Duodenal mucosa (tissue), 2 donors: ENCODE data around the gene SMIM20.

Experiments used
- H3K27ac ChIP-seq: one replicate; pipeline ENCODE4 v1.7.0; 2013; ENCODE audit warnings: low read depth, low read length
- H3K27me3 ChIP-seq, 2 donors: one replicate each; pipeline ENCODE4 v1.7.0; 2013; ENCODE audit warnings: low read length in 2 of 2, control low read depth in 1 of 2; ENCODE audit not compliant: insufficient read depth in 2 of 2, control insufficient read depth in 1 of 2
- H3K36me3 ChIP-seq, 2 donors: one replicate each; pipeline ENCODE4 v1.7.0; 2013; ENCODE audit warnings: low read length in 2 of 2, control low read depth in 1 of 2; ENCODE audit not compliant: insufficient read depth in 2 of 2, control insufficient read depth in 1 of 2
- H3K4me1 ChIP-seq, 2 donors: one replicate each; pipeline ENCODE4 v1.7.0; 2013; ENCODE audit warnings: low read length in 2 of 2, control low read depth in 1 of 2; ENCODE audit not compliant: insufficient read depth in 2 of 2, control insufficient read depth in 1 of 2
- H3K4me3 ChIP-seq, 2 donors: one replicate each; pipeline ENCODE4 v1.7.0; 2013; ENCODE audit warnings: low read length in 2 of 2, low read depth in 1 of 2
- H3K9ac ChIP-seq, 2 donors: one replicate each; pipeline ENCODE4 v1.7.0; 2013; ENCODE audit warnings: low read length in 2 of 2, low read depth in 1 of 2
- H3K9me3 ChIP-seq, 2 donors: one replicate each; pipeline ENCODE4 v1.7.0; 2013; ENCODE audit warnings: low read length in 2 of 2, control low read depth in 1 of 2; ENCODE audit not compliant: control insufficient read depth in 1 of 2

Gene SMIM20

GRCh38 chr4:25925486-25926201 lies 11.6 kb downstream of the SMIM20 start:
- peak overlapping the region in 1 of 2 donors; percentile 1 for H3K9ac ChIP-seq
- H3K36me3 ChIP-seq = peaks cover 5 to 23% of the 10 kb centered on the region in 2 donors
- H3K4me1 ChIP-seq = peaks cover 4 to 6% of the 10 kb centered on the region in 2 donors
- no peaks in the 10 kb centered on the region for H3K27me3 ChIP-seq
- H3K4me3 ChIP-seq = no peak overlapping the region
- no peaks in the 10 kb centered on the region for H3K9me3 ChIP-seq
- no peak overlapping the region for H3K27ac ChIP-seq

DNA sequence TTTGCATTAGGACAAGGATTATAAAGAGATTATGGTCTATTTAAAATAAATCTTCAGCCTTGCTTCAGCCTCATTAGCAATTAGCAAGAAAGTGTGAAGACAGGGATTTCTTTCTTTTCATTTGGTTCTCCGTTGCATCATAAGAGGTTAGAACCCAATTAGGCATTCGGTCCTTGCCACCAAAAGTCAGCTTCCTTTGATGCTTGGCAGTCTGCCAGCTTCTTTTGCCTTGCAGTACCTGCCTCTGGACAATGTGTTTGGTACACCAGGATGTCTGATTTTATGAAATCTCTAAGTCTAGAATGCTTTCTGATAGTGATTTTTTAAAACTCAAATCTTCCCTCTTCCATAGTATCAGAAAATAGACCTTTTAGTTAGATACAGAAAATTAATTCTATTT lies 12.4 kb downstream of the SMIM20 start:
- no peak overlapping the region for H3K9ac ChIP-seq
- no peaks in the 10 kb centered on the region for H3K9me3 ChIP-seq
- H3K4me1 ChIP-seq = peaks cover 4 to 6% of the 10 kb centered on the region in 2 donors
- no peaks in the 10 kb centered on the region for H3K27me3 ChIP-seq
- H3K4me3 ChIP-seq = no peak overlapping the region
- H3K27ac ChIP-seq = no peak overlapping the region
- H3K36me3 ChIP-seq = peaks cover 5 to 21% of the 10 kb centered on the region in 2 donors

DNA sequence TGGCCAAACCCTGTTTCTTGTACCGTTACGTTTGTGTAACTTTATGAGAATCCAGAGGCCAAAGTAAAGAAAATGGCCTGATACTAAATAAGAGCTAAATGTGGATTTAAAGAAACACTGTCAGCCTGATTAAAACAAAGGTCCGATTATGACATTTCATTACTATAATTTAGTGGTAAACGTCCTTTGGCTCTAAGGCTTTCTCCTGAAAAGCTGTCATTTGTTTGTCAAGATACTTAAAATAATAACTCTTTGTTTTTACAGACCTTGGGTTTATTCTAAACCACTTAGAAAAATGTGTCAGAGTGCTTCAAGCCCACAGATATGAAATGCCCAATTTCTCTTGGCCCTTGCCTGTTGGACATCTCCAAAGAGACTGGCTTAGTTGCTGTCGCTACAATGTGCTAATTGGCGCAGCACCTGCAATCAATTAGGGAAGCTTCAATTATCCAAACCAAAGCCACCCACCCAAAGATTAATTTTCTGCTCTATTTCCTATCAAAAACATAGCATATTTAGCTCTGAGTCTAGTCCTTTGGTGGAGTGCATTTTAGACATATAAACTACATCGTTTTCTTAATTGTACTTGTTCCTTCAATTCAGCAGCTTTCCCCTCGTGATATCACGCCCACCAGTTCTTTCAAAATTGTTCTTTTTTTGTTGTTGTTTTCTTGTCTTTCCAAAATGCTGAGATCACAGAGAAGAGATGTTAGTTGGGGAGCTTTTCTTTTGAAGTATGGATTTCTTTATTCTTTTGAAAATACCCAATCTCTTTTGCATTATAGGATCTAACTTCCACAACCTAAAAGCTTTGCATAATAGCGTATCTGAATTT lies 13.6 kb downstream of the SMIM20 start:
- no peak overlapping the region for H3K27ac ChIP-seq
- no peaks in the 10 kb centered on the region for H3K27me3 ChIP-seq
- H3K4me3 ChIP-seq = no peak overlapping the region
- peaks cover 4 to 6% of the 10 kb centered on the region in 2 donors for H3K4me1 ChIP-seq
- no peaks in the 10 kb centered on the region for H3K9me3 ChIP-seq
- H3K36me3 ChIP-seq = peaks cover 0 to 15% of the 10 kb centered on the region in 2 donors
- H3K9ac ChIP-seq = no peak overlapping the region

DNA sequence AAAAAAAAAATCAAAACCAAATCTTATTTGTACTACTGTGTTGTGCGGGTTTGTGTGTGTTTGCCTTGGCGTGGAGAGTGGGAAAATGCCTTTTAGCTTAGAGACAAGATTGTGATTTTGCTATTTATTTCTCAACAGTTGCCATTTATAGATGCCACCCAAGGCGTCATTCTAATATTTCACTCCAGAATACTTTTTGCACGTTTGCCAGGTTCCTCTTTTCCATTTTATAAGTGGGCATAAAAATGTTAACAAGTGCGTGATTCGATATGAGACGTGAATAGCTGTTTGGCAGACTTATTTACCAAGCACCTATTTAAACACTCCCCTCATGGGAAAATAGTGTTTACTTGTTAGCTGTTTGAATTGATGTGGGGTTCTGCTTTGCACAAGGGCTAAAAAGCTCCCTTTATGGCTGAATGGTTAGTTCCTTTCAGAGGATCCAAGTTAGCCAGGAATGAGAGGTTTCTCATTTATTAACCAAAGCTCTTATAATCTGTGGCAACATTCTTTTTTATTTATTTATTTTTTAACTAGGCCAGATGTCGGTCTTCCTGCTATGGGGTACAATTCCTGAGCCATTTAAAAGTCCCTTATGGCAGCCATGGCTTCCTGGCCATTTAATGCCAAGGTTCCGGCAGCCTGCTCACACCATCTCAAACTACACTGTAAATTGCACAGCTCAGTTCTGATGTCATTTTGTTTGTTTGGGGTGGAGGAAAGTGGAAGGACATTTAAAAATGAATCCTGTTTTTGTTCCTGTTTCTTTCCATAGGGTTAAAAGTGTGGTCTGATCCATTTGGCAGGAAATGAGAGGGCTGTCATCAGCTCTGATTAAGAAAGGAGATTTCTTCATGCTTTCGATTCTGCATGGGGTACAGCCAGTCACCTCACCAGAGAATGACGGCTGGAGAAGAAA lies 14.6 kb downstream of the SMIM20 start:
- no peaks in the 10 kb centered on the region for H3K27me3 ChIP-seq
- no peak overlapping the region for H3K9ac ChIP-seq
- peaks cover 4 to 6% of the 10 kb centered on the region in 2 donors for H3K4me1 ChIP-seq
- no peaks in the 10 kb centered on the region for H3K9me3 ChIP-seq
- H3K4me3 ChIP-seq = no peak overlapping the region
- no peak overlapping the region for H3K27ac ChIP-seq
- H3K36me3 ChIP-seq = peaks cover 0 to 12% of the 10 kb centered on the region in 2 donors

DNA sequence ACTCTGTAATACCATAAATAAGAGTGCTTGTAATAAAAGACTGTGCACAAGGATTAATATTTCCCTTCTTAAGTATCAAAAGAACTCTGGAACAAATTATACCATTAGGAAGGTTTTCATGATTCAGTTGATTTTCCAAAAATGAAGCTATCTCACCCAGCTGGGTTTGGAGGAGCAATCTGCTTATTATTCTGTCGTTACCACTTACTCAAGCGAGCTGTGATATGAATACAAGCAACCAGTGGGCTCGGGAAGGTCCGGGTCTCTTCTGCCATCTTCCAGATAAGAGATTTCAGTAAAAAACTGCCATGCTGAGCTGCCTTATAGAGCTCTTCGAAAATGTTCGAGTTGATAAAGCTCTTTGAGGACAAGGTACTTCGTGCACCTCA lies 15.3 kb downstream of the SMIM20 start:
- Histone ChIP-seq H3K4me1 (peaks cover 4 to 6% of the 10 kb centered on the region in 2 donors), H3K36me3 (peaks cover 0 to 12% of the 10 kb centered on the region in 2 donors), H3K27me3 (no peaks in the 10 kb centered on the region), H3K9me3 (no peaks in the 10 kb centered on the region), H3K9ac (no peak overlapping the region), H3K4me3 (no peak overlapping the region), H3K27ac (no peak overlapping the region)

DNA sequence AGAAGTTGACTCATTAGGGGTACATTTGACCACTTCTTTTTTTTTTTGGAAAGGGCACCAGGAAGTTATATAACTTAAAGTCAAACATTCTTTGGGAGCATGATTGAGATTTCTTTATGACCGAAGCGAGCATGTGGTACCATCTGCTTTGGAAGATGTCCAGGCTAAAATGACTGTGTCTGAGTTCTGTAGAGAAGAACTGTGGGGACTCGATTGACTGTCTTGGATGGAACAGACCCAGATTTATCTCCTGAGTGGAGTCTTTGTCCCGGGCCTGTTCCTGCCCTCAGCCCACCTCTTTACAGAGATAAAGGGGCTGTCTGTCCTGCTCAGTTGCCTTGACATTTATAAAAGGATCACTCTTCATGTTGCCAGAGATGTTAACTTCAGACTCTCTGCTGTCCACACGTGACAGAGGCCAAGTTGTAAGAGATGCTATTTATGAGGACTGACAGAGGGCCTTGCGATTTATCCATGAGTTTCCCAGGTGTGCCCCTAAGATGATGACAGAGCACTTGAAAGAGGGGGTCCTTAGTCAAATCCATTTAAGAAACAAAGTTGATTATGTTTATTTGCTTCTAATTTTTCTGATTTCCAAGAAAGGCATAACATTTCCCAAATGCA lies 16.8 kb downstream of the SMIM20 start:
- Histone ChIP-seq H3K36me3 (peaks cover 0 to 12% of the 10 kb centered on the region in 2 donors), H3K4me1 (no peaks in the 10 kb centered on the region), H3K9ac (no peak overlapping the region), H3K27me3 (no peaks in the 10 kb centered on the region), H3K4me3 (no peak overlapping the region), H3K9me3 (no peaks in the 10 kb centered on the region), H3K27ac (no peak overlapping the region)

DNA sequence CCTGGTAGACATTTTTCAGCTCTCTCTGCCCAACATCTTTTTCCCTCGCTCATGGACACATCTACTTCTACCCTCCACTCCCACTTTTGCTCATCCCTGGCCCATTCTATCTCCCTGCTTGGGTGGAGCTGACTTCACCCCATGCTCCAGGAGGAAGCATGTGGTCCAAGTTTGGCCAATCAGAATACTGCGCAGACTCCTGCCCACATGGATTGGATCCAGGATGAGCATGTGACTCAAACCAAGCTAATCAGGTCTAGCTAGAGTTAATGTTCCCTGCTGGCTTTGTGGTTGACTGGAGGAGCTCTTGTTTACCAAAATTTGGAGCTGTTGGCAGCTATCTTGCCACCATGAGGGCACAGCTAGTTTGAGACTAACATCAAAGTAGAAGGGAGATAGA lies 22.7 kb downstream of the SMIM20 start:
- no peaks in the 10 kb centered on the region for H3K36me3 ChIP-seq
- H3K9ac ChIP-seq = no peak overlapping the region
- H3K27me3 ChIP-seq = no peaks in the 10 kb centered on the region
- no peak overlapping the region for H3K4me3 ChIP-seq
- H3K4me1 ChIP-seq = no peaks in the 10 kb centered on the region
- no peak overlapping the region for H3K27ac ChIP-seq
- no peaks in the 10 kb centered on the region for H3K9me3 ChIP-seq

DNA sequence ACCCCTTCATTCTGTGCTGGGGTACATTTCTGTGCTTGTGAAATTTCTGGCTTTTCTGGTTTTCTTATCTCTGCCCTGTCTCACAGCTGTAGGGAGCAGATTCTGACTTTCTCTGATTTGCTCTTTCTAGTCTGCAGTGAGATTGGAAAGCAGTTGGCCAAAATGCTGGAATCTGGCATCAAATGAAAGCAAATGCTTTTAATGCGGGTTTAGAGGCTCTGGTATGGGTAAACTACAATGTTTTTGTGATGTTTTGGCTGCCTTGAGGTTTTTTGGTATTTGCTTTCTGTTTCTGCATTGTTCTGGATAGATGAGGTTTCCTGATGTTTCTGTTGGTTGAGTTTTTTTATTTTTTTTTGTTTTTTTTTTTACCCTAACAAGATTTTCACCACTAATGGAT lies 23.8 kb downstream of the SMIM20 start:
- peak overlapping the region in 1 of 2 donors; percentile 20 for H3K4me3 ChIP-seq
- no peaks in the 10 kb centered on the region for H3K4me1 ChIP-seq
- no peaks in the 10 kb centered on the region for H3K27me3 ChIP-seq
- no peak overlapping the region for H3K9ac ChIP-seq
- no peaks in the 10 kb centered on the region for H3K9me3 ChIP-seq
- no peaks in the 10 kb centered on the region for H3K36me3 ChIP-seq
- H3K27ac ChIP-seq = no peak overlapping the region

GRCh38 chr4:25938366-25938765 lies 24.3 kb downstream of the SMIM20 start:
- no peak overlapping the region for H3K27ac ChIP-seq

More at GRCh38 chr4:25938366-25938765, 24.3 kb downstream of the SMIM20 start:
- Histone ChIP-seq H3K36me3 (no peaks in the 10 kb centered on the region), H3K9ac (no peak overlapping the region), H3K9me3 (no peaks in the 10 kb centered on the region), H3K4me1 (no peaks in the 10 kb centered on the region), H3K4me3 (peak overlapping the region in 1 of 2 donors; percentile 32), H3K27me3 (no peaks in the 10 kb centered on the region)
